ENCODE data around the gene SST.

DNA sequence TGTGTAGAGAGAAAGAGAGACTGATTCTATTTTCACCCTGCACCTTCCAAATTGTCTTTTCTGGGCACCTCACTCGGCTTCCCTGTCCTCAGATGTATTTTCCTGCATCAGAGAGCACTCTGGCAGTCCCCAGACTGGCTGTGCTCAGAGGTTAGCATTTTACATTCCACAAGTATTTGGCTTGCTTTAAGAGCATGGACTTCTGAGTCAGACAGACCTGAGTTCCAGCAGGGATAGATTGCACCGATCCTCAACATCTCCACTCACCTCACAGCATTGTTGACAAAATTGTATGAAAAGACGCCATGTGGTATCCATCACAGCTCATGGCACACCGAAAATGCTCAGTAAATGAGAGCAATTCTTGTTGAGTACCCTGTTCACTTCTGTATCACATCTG is 45.6 kb downstream of the SST start:
- TF ChIP-seq CTCF (IDR thresholded peaks at IDR 0.05 in 2 of 3, conservative IDR thresholded peaks at IDR 0.05 in 1 of 3; ENCODE audit: borderline replicate concordance in 1 of 3, insufficient read depth in 1 of 3, low read depth in 2 of 3, low read length in 2 of 3) (no peak), POLR2A (IDR thresholded peaks at IDR 0.05; ENCODE audit: borderline replicate concordance, extremely low read depth, insufficient read depth, insufficient read length) (no peak)
